IMR-90 (cell line): ENCODE results near the gene POU2F2. TPM values are rescaled to one million over a fixed set of nuclear protein-coding genes. Genes with fewer than 3 reads are reported as not detected.

Experiments
- ATAC-seq: fragments of 200-7000 bp; cut with Tn5 transposase; 2 replicates; pipeline ENCODE4 v1.9.1; 2020; ENCODE audit warnings: low read depth, mild to moderate bottlenecking, moderate library complexity
- BruUV-seq: library from RNA; stranded (reverse); fragments of 400-500 nt; replicated peaks from 2 replicates; lab custom pipeline; 2021; lab: Mats Ljungman, UMichigan
- CTCF ChIA-PET: fragments of 300-600 bp; formaldehyde crosslinking; extraction: SDS; loops from one replicate; lab custom pipeline; 2021; ENCODE audit warnings: antibody characterized with exemption; lab: Yijun Ruan, JAX
- POLR2A ChIA-PET: fragments of 300-600 bp; sonication (Branson Sonifier 250); formaldehyde crosslinking; loops from one replicate; lab custom pipeline; 2022; ENCODE audit warnings: antibody characterized with exemption; ENCODE audit not compliant: unreplicated experiment; lab: Charles Lee
- DNase-seq: peaks from one replicate; pipeline ENCODE4 v3.0.0; 2013
- H2AFZ ChIP-seq: replicated peaks from 2 replicates; pipeline ENCODE3; 2013; ENCODE audit warnings: low read length, mild to moderate bottlenecking; ENCODE audit not compliant: poor library complexity
- H2AK5ac ChIP-seq: 2 replicates; pipeline ENCODE4 v1.6.1; 2013; ENCODE audit warnings: low read depth, low read length, inconsistent platforms
- H2AK9ac ChIP-seq: replicated peaks from 2 replicates; pipeline ENCODE3; 2013; ENCODE audit warnings: mild to moderate bottlenecking, low read depth, low read length, moderate library complexity; ENCODE audit not compliant: poor library complexity
- H2BK120ac ChIP-seq: 2 replicates; pipeline ENCODE4 v1.6.1; 2013; ENCODE audit warnings: low read depth, low read length, inconsistent platforms
- H2BK15ac ChIP-seq: 3 replicates; pipeline ENCODE4 v1.6.1; 2013; ENCODE audit warnings: low read depth, low read length, inconsistent platforms
- H2BK20ac ChIP-seq: 2 replicates; pipeline ENCODE4 v1.6.1; 2013; ENCODE audit warnings: low read depth, mild to moderate bottlenecking, inconsistent platforms, low read length, moderate library complexity
- H2BK5ac ChIP-seq: 2 replicates; pipeline ENCODE4 v1.6.1; 2013; ENCODE audit warnings: mild to moderate bottlenecking, low read depth, low read length, inconsistent platforms; ENCODE audit not compliant: poor library complexity, severe bottlenecking
- H3K14ac ChIP-seq: replicated peaks from 2 replicates; pipeline ENCODE4 v1.6.1; 2013; ENCODE audit warnings: low read depth, low read length, inconsistent platforms
- H3K18ac ChIP-seq: 2 replicates; pipeline ENCODE4 v1.6.1; 2013; ENCODE audit warnings: low read depth, low read length, control low read depth
- H3K23ac ChIP-seq: 2 replicates; pipeline ENCODE4 v1.6.1; 2013; ENCODE audit warnings: low read depth, low read length, inconsistent platforms
- H3K27ac ChIP-seq: 2 replicates; pipeline ENCODE4 v1.5.1; 2013; ENCODE audit warnings: mild to moderate bottlenecking, control low read depth, low read length; ENCODE audit not compliant: insufficient read depth
- H3K27me3 ChIP-seq: 2 replicates; pipeline ENCODE4 v1.6.1; 2013; ENCODE audit warnings: low read length; ENCODE audit not compliant: control insufficient read depth, insufficient read depth
- H3K36me3 ChIP-seq: 2 replicates; pipeline ENCODE4 v1.6.1; 2013; ENCODE audit warnings: low read length, mixed read lengths; ENCODE audit not compliant: control insufficient read depth, insufficient read depth
- H3K4ac ChIP-seq: 2 replicates; pipeline ENCODE4 v1.6.1; 2013; ENCODE audit warnings: low read depth, low read length, inconsistent platforms
- H3K4me1 ChIP-seq: 2 replicates; pipeline ENCODE4 v1.6.1; 2013; ENCODE audit warnings: low read length, mixed read lengths; ENCODE audit not compliant: control insufficient read depth, insufficient read depth
- H3K4me2 ChIP-seq: 2 replicates; pipeline ENCODE4 v1.6.1; 2013; ENCODE audit warnings: low read depth, mild to moderate bottlenecking, control low read depth, low read length, moderate library complexity
- H3K4me3 ChIP-seq: 2 replicates; pipeline ENCODE4 v1.5.1; 2013; ENCODE audit warnings: low read depth, mild to moderate bottlenecking, control low read depth, low read length, moderate library complexity; ENCODE audit not compliant: insufficient read depth
- H3K56ac ChIP-seq: 2 replicates; pipeline ENCODE4 v1.6.1; 2013; ENCODE audit warnings: low read length, inconsistent platforms; ENCODE audit not compliant: insufficient read depth; ENCODE audit errors: extremely low read depth
- H3K79me1 ChIP-seq, 2 experiments: 2 replicates each; pipeline ENCODE4 v1.6.1; 2013; ENCODE audit warnings: low read length in 2 of 2, inconsistent platforms in 1 of 2, low read depth in 1 of 2
- H3K9ac ChIP-seq: 2 replicates; pipeline ENCODE4 v1.6.1; 2013; ENCODE audit warnings: low read depth, low read length, control low read depth
- H3K9me1 ChIP-seq: 2 replicates; pipeline ENCODE4 v1.6.1; 2013; ENCODE audit warnings: low read length, inconsistent platforms; ENCODE audit not compliant: insufficient read depth
- H3K9me3 ChIP-seq: 2 replicates; pipeline ENCODE4 v1.6.1; 2013; ENCODE audit warnings: low read length; ENCODE audit not compliant: control insufficient read depth, insufficient read depth
- H4K20me1 ChIP-seq: 2 replicates; pipeline ENCODE4 v1.6.1; 2013; ENCODE audit warnings: low read length, inconsistent platforms; ENCODE audit not compliant: insufficient read depth
- H4K5ac ChIP-seq: 2 replicates; pipeline ENCODE4 v1.6.1; 2013; ENCODE audit warnings: mild to moderate bottlenecking, low read depth, low read length, control low read depth
- H4K8ac ChIP-seq, 2 experiments: 2 replicates each; pipeline ENCODE4 v1.6.1; 2013; ENCODE audit warnings: low read depth in 2 of 2, low read length in 2 of 2, control low read depth in 1 of 2, inconsistent platforms in 1 of 2
- H4K91ac ChIP-seq: 2 replicates; pipeline ENCODE4 v1.6.1; 2013; ENCODE audit warnings: low read depth, low read length, inconsistent platforms; ENCODE audit not compliant: insufficient read depth
- FOS ChIP-seq: fragments of 150-350 bp; IDR thresholded peaks from 2 replicates; pipeline ENCODE4 v1.6.1; 2016; ENCODE audit warnings: low read depth, low read length
- MAZ ChIP-seq: IDR thresholded peaks from 2 replicates; pipeline ENCODE4 v1.6.1; 2012; ENCODE audit warnings: low read depth, mild to moderate bottlenecking, low read length, improper control_type of control experiment, moderate library complexity, borderline replicate concordance
- RFX5 ChIP-seq: IDR thresholded peaks from 2 replicates; pipeline ENCODE4 v1.8.0; 2012; ENCODE audit warnings: low read depth, mild to moderate bottlenecking, low read length, moderate library complexity
- SMC3 ChIP-seq: fragments of 150-350 bp; IDR thresholded peaks from 2 replicates; pipeline ENCODE4 v1.6.1; 2016; ENCODE audit warnings: low read depth, mild to moderate bottlenecking, antibody characterized with exemption, low read length, moderate library complexity
- WGBS, 2 experiments: methylation state at CpG; one replicate each; pipeline versions ENCODE4 v1.1.5 to v1.1.7; 2013; ENCODE audit warnings: missing lambda C conversion rate in 2 of 2; ENCODE audit not compliant: insufficient read length in 1 of 2; ENCODE audit errors: extremely low coverage in 2 of 2; 5-methylcytosine and 5-hydroxymethylcytosine counted together
- dilution Hi-C: fragments of 300-500 bp; cut with HindIII; formaldehyde crosslinking; loops from one replicate; pipeline ENCODE4 v1.14.3; 2018; ENCODE audit warnings: low sequenced_read_pairs; ENCODE audit not compliant: unreplicated experiment
- in situ Hi-C: fragments of 300-500 bp; cut with MboI; formaldehyde crosslinking; loops from 3 replicates; pipeline ENCODE4 v1.14.3; 2019; ENCODE audit warnings: low sequenced_read_pairs, inconsistent platforms, mixed read lengths
- intact Hi-C: fragments of 100-400 bp; cut with micrococcal nuclease; formaldehyde crosslinking; loops from 2 replicates; pipeline ENCODE4 v1.10.0; 2022
- polyA plus RNA-seq, 3 experiments: library from polyadenylated mRNA; depleted of rRNA; stranded (reverse); fragments of >200 nt; gene quantifications; 2 replicates each; pipeline ENCODE4 v1.2.3, GENCODE V29; 2012; ENCODE audit warnings: low replicate concordance in 1 of 3
- total RNA-seq: library from RNA; depleted of rRNA; stranded (reverse); fragments of >200 nt; gene quantifications from 2 replicates; pipeline ENCODE4 v1.2.3, GENCODE V29; 2012

POU2F2 gene
- total and polyA plus RNA-seq, 2 of the 4 experiments (the other 2 are of a cell fraction), result 0.54 to 5.0 TPM

- TF ChIP-seq RFX5 (no peak), MAZ (no peak), SMC3 (no peak)
These were observed 9.3 kb downstream of the POU2F2 start (continued) for GRCh38 chr19:42122691-42123607.

- ChIA-PET CTCF (no interaction called here), POLR2A (no interaction called here)
- Histone ChIP-seq H2BK120ac (peak overlapping the region; percentile 98), H3K4me2 (0 out of 2 replicates have a peak overlapping the region, but pooled peaks have one; percentile 21), H3K4me1 (peaks cover 15% of the 10 kb centered on the region), H2AK5ac (peak overlapping the region; percentile 99), H3K27me3 (no peaks in the 10 kb centered on the region), H4K5ac (no peak overlapping the region), H3K4ac (peak overlapping the region; percentile 98), H3K56ac (peak overlapping the region; percentile 66; the same call in 1 of the 2 replicates), H2BK15ac (peak overlapping the region; percentile 100; the same call in 2 of the 3 replicates), H4K8ac (peak overlapping the region; percentile 97 to 98; a peak in 3 of 4 replicates), H3K23ac (peak overlapping the region; percentile 98), H3K79me1 (peaks cover 0 to 29% of the 10 kb centered on the region in 2 experiments; a peak in 2 of 4 replicates), H3K9me1 (peaks cover 19% of the 10 kb centered on the region), H3K27ac (peak overlapping the region; percentile 52; the same call in 1 of the 2 replicates), H3K14ac (peak overlapping the region; percentile 100), H4K20me1 (no peaks in the 10 kb centered on the region), H3K36me3 (no peaks in the 10 kb centered on the region), H4K91ac (peak overlapping the region; percentile 99), H3K9ac (no peak overlapping the region), H2AK9ac (peak overlapping the region; percentile 90), H3K4me3 (no peak overlapping the region), H2BK5ac (peak overlapping the region; percentile 89), H2BK20ac (peak overlapping the region; percentile 99), H3K9me3 (no peaks in the 10 kb centered on the region), H3K18ac (peak overlapping the region; percentile 34; the same call in 1 of the 2 replicates), H2AFZ (peak overlapping the region; percentile 86)
- peak; percentile 88 for DNase-seq
- intact Hi-C loops (no loop called here), in situ Hi-C loops (no loop called here), dilution Hi-C loops (no loop called here)
- ATAC-seq, result peak; percentile 90
- WGBS, 2 experiments, result no CpG with 5 or more reads among the region's 8 CpGs
- TF ChIP-seq RFX5 (no peak), MAZ (peak; percentile 94), FOS (peak; percentile 57; the same call in 1 of the 2 replicates)
- BruUV-seq, result no TSS peak
These were observed 10.6 kb downstream of the POU2F2 start for GRCh38 chr19:42121656-42122069.
